Hepatocyte (in vitro differentiated cells): Measurements from ENCODE around the gene SRRT.

Experiments used
- CTCF ChIP-seq: fragments of 200-600 bp; sonication (generic); IDR thresholded peaks from 2 replicates; pipeline ENCODE4 v1.5.1; 2016; ENCODE audit warnings: antibody characterized with exemption, mild to moderate bottlenecking; ENCODE audit not compliant: poor library complexity
- EZH2 ChIP-seq: fragments of 200-600 bp; sonication (generic); IDR thresholded peaks from 2 replicates; pipeline ENCODE4 v1.6.1; 2016; ENCODE audit warnings: antibody characterized with exemption, mild to moderate bottlenecking, borderline replicate concordance

- TF ChIP-seq CTCF (no peak), EZH2 (no peak)
Measured at GRCh38 chr7:100859856-100860255, 15.0 kb upstream of the SRRT start.
